EL (cell line): ENCODE measurements around the gene TTYH3.
"Not testable (repeated sequence)": the region's sequence is repeated elsewhere in the genome, so short reads cannot be mapped to it uniquely, and the experiment has no call there.

Experiments
- DNase-seq: peaks from one replicate; pipeline ENCODE4 v3.0.0-alpha.2; 2016

TTYH3 gene

GRCh38 chr7:2666588-2667250 is 34.9 kb downstream of the TTYH3 start:
- DNase-seq: no peak

DNA sequence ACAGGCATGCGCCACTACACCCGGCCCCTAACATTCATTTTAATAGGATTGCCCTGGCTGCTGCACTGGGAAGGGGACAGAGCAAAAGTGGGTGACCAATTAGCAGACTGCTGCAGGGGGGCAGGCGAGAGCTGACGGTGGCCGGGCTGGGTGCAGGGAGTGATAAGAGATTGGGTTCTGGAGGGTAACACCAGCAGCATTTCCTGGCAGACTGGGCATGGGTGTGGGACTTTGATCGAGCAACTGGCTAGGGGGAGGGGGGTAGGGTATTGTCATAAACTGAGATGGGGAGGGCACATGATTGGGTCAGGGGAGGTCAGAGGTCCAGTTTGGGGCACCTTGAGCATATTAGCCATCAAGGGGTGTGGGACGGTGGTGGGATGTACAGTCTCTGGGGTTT is 36.1 kb downstream of the TTYH3 start:
- DNase-seq: no peak

GRCh38 chr7:2668401-2668800 is 36.6 kb downstream of the TTYH3 start:
- no peak for DNase-seq

- DNase-seq: no peak
Measured at GRCh38 chr7:2670171-2670570, 38.4 kb downstream of the TTYH3 start.

GRCh38 chr7:2670720-2671391 is 39.1 kb downstream of the TTYH3 start:
- DNase-seq: peak; percentile 57

GRCh38 chr7:2673214-2673613 is 41.4 kb downstream of the TTYH3 start:
- DNase-seq: not testable (repeated sequence)

GRCh38 chr7:2673934-2674333 is 42.1 kb downstream of the TTYH3 start:
- DNase-seq: no peak

DNA sequence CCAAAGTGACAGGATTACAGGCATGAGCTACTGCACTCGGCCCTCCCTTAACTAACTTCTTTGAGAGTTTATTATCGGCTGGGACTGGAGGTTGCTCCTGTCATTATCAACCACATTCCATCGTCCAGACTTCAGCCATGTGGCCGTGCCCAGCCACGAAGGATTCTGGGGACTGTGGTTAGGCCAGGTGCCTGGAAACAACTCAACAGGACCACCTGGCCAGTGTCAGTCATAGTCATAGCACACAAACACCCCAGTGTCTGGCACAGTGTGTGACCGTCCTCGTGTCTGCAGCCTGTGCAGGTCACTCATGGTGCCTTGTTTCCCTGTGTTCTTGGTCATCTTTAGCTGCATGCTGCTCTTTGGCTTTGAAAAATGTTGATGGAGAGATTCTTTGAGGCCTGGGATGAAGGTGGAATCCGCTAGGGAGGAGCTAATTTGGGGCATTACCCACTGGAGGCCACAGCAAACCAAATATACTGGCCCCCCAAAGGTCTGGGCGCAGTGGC is 43.5 kb downstream of the TTYH3 start:
- DNase-seq: no peak

GRCh38 chr7:2676576-2676975 is 44.8 kb downstream of the TTYH3 start:
- not testable (repeated sequence) for DNase-seq

DNA sequence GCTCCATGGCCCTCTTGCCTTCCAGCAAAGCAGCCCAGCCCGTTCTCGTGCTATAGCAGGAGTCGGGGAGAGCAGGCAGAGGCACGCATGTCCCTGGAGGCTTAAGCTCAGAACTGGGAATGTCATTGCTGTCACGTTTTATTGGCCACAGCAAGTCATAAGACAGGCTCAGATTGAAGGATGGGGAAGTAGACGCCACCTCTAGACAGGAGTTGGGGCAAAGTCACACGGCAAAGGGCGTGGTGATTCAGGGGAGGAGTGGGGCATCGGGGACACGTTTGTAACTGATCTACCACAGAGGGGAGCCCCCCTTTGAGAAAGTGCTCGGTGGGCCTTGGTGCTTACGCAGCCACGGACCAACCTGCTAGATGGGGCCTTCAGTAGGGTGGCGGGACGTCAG is 46.7 kb downstream of the TTYH3 start:
- not testable (repeated sequence) for DNase-seq

- DNase-seq: not testable (repeated sequence)
Measured at GRCh38 chr7:2679135-2680127, 47.6 kb downstream of the TTYH3 start.

- no peak for DNase-seq
Measured at GRCh38 chr7:2680256-2680655, 48.5 kb downstream of the TTYH3 start.

DNA sequence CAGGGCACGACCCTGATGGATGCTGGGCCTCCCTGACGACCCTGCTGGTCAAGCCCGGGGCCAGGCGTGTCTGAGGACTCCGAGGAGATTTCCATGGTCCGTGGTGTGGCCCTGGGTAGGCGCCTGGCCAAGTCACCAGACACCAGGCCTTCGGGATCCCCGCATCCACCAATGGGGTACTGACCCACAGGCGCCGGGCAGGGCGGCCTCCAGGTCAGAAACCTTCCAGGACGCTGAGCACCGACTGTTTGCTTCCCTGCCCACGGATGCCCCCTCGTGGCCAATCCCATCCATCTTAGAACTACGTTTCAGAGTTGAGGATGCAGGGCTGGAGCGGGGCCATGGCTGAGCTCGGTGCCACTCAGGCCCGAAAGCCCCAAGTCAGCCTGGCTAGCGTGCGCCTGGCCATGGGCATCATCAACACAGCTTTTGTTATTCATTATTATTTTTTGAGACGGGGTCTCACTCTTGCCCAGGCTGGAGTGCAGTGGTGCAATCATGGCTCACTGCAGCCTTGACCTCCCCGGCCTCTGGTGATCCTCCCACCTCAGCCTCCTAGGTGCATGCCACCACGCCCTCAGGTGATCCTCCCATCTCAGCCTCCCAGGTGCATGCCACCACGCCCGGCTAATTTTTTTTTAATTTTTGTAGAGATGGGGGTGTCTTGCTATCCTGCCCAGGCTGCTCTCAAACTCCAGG is 49.2 kb downstream of the TTYH3 start:
- peak; percentile 68 for DNase-seq

DNA sequence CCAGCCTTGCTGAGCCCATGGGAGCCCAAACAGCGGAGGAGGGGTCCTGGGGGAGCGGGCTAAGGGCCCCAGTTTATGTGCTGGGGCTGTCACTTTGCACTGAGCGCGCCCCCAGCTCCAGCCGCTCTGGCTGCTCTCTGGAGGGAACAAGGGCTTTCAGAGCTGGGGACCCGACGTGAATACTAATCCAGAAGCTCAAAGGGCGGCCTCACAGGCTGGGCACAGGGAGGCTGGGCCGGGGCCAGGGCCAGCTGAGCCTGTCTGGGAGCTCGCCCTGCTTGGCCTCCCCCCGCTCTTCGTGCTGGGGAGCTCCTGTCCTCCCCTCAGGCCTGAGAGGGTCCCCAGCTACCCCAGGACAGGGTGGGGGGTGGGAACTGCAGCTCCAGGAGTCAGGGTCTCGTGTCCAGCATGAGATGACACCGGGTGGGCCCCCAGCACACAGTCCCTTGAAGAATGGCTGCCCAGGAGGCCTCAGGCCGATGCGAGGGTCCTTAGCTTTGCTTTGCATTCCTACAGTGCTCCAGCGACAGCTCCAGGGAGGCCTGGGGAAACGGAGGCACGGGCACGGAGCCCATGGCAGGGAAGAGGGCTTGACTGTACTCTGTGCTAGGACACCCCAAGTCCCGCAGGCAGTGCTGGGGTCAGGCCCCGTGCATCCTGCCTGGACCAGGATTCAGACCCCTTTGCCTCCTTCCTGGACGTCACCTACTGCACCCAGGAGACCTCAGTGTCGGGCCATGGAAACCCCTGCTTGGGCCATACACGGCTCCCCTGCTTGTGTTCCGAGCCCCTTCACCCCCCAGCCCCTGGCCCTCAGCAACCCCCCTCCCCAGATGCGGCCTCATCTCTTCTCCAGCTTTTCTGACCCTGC is 50.4 kb downstream of the TTYH3 start:
- no peak for DNase-seq

DNA sequence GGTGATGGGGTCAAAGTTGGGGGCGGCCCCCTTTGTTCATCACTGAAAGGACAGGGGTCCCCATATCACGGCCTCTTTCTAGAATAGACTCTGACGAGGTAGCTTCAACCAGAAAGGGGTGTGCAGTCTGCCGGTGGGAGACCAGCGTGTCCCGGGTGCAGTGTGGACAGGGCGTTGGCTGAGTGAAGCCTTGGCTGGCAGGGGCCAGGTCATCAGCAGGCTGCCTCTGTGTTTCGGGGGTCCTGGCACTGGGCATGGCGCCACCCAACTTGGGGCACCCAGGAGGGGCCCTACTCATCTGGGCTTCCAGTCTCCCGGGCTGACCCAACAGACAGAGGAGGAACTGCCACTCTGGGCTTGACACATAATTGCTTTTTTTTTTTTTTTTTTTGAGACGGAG is 52.7 kb downstream of the TTYH3 start:
- no peak for DNase-seq

- no peak for DNase-seq
Measured at GRCh38 chr7:2686101-2686500, 54.3 kb downstream of the TTYH3 start.

GRCh38 chr7:2687338-2687869 is 55.6 kb downstream of the TTYH3 start:
- DNase-seq: peak; percentile 92

GRCh38 chr7:2687881-2688318 is 56.1 kb downstream of the TTYH3 start, which contains the start of gene AMZ1:
Gene AMZ1, plus strand, starts transcription at chr7:2688202. Its CDS starts 12,250 bp downstream, at chr7:2700452.
- DNase-seq: peak; percentile 35

- DNase-seq: peak; percentile 36
Measured at GRCh38 chr7:2688409-2689342, 56.9 kb downstream of the TTYH3 start.

DNA sequence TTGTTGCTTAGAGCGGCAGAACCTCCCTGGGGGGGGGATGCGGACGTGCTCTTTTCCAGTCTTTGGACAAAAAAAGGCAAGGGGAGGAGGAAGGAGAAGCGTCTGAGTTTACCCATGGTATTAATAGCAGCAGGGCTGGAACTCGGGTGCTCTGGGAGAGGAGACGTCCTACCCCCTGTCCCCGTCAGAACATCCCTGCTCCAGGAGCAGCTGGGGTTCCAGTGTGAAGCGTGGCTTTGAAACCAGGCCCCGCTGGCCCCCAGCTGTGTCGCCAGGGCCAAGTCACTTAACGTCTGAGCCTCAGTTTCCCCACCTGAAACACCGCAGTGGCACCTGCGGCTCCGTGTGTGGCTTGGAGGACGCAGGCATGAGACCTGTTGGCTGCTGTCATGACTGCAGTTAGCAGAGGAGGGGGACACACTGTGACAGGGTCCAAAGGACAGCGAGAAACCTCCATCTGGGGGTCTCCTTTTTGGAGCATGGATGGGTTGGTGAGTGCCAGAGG is 57.6 kb downstream of the TTYH3 start:
- DNase-seq: no peak
